Duodenal mucosa (tissue), 2 donors: ENCODE measurements around the gene FGFR3.

ENCODE experiments used
- H3K27ac ChIP-seq: one replicate; pipeline ENCODE4 v1.7.0; 2013; ENCODE audit warnings: low read depth, low read length
- H3K27me3 ChIP-seq, 2 donors: one replicate each; pipeline ENCODE4 v1.7.0; 2013; ENCODE audit warnings: low read length in 2 of 2, control low read depth in 1 of 2; ENCODE audit not compliant: insufficient read depth in 2 of 2, control insufficient read depth in 1 of 2
- H3K36me3 ChIP-seq, 2 donors: one replicate each; pipeline ENCODE4 v1.7.0; 2013; ENCODE audit warnings: low read length in 2 of 2, control low read depth in 1 of 2; ENCODE audit not compliant: insufficient read depth in 2 of 2, control insufficient read depth in 1 of 2
- H3K4me1 ChIP-seq, 2 donors: one replicate each; pipeline ENCODE4 v1.7.0; 2013; ENCODE audit warnings: low read length in 2 of 2, control low read depth in 1 of 2; ENCODE audit not compliant: insufficient read depth in 2 of 2, control insufficient read depth in 1 of 2
- H3K4me3 ChIP-seq, 2 donors: one replicate each; pipeline ENCODE4 v1.7.0; 2013; ENCODE audit warnings: low read length in 2 of 2, low read depth in 1 of 2
- H3K9ac ChIP-seq, 2 donors: one replicate each; pipeline ENCODE4 v1.7.0; 2013; ENCODE audit warnings: low read length in 2 of 2, low read depth in 1 of 2
- H3K9me3 ChIP-seq, 2 donors: one replicate each; pipeline ENCODE4 v1.7.0; 2013; ENCODE audit warnings: low read length in 2 of 2, control low read depth in 1 of 2; ENCODE audit not compliant: control insufficient read depth in 1 of 2

The FGFR3 gene

DNA sequence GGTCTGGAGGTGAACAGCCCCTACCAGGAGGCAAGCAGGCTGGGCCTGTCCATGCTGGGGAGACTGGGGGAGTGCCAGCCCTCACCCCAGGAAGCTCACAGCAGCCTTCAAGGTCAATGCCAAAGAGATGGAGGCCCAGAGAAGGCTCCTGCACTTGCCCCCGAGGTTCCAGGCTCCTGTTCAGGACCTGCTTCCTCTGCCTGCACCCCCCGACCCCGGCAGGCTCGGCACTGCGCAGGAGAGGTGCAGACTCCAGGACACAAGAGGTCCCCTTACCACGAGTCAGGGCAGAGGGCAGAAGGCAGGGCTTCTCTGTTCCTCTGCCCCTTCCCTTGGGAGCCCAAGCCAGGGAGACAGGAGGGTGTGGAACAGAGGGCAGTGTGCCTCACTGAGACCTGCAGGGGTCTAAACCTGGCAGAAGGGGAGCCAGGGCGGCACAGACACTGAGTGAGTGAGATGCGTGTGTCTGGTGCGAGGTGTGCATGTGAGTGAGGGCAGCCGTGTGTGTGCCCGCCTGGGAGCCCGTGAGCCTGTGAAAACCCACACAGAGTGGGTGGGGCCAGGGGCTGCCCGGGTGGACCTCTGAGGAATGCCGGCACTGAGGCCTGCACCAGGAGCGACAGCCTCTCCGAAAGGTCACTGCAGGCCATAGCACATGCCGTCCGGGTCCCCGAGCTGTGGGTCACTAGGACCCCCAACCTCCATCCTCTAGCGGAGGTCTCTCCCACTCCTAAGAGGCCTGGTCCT is 30.7 kb upstream of the FGFR3 start:
- Histone ChIP-seq H3K27ac (no peak overlapping the region), H3K9me3 (no peaks in the 10 kb centered on the region), H3K27me3 (peaks cover 9 to 21% of the 10 kb centered on the region in 2 donors), H3K9ac (no peak overlapping the region), H3K4me3 (no peak overlapping the region), H3K4me1 (peaks cover 0 to 4% of the 10 kb centered on the region in 2 donors), H3K36me3 (no peaks in the 10 kb centered on the region)

DNA sequence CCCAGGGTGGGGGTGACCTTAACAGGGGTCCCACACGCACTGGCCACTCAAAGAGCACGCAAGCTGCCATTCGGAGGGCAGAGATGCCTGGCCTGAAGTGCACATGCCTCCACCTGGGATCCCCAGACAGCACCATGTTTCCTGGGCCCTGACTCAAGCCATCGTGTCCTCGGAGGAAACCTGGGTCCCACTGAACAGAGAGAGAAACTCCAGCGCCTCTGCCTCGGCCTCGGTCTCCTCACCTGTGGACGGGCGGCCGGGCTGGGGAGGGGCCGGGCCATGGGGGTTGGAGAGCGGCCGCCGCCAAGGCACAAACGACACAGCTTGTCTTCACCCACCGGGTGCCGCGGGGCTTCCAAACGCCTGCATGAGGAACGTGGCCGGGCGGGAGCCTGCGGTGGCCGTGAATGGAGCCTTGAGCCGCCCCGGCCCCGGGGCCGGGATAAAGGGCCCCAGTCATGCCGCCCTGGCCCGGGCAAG is 30.0 kb upstream of the FGFR3 start:
- peaks cover 0 to 4% of the 10 kb centered on the region in 2 donors for H3K4me1 ChIP-seq
- no peaks in the 10 kb centered on the region for H3K36me3 ChIP-seq
- H3K9me3 ChIP-seq = no peaks in the 10 kb centered on the region
- H3K27ac ChIP-seq = no peak overlapping the region
- no peak overlapping the region for H3K4me3 ChIP-seq
- H3K27me3 ChIP-seq = peaks cover 11 to 22% of the 10 kb centered on the region in 2 donors
- H3K9ac ChIP-seq = no peak overlapping the region

DNA sequence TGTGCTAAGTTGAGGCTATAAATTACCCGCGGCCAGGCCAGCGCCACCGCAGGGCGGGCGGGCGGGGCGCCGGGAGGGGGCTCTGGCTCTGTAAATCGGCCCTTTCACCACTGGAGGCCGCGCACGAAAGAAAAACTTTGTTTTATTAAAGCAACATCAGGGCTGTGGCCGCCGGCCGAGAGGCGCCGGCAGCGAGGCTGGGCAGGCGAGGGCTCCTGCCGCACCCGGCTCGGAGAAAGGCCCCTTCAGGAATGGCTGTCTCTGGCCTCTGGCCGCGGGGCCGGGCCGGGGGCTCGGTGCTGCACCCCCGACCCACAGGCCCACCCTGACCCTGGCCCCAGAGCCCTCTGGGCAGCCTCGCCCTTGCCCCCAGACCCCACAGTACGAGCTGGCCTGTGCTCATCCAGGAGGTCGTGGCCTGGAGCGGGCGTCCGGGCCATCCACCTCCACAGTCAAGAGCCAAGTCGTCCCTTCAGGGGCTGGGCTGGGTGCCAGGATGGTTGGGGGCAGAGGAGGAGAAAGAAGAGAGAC is 29.5 kb upstream of the FGFR3 start:
- no peak overlapping the region for H3K9ac ChIP-seq
- H3K4me3 ChIP-seq = no peak overlapping the region
- H3K4me1 ChIP-seq = peaks cover 0 to 4% of the 10 kb centered on the region in 2 donors
- H3K9me3 ChIP-seq = no peaks in the 10 kb centered on the region
- H3K27ac ChIP-seq = no peak overlapping the region
- peaks cover 16 to 27% of the 10 kb centered on the region in 2 donors for H3K27me3 ChIP-seq
- no peaks in the 10 kb centered on the region for H3K36me3 ChIP-seq

DNA sequence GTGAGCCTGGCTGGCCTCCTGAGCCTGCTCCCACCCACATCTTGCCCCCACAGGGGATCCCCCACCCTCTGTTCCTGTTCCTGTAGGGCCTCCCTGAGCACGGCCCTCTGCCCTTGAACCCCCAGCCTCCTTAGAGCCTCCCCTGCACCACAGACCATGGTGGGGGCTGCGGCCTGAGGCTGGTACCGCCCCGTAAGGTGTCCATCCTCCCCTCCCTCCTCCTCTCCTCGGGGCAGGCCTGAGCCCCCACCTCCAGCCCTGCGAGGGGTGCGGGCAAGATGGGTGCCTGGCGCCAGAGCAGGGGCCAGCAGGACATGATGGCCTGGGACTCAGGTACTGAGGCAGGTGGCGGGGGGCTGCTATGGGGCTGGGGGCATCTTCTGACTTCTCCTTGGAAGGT is 28.4 kb upstream of the FGFR3 start:
- Histone ChIP-seq H3K9me3 (no peaks in the 10 kb centered on the region), H3K4me1 (peaks cover 0 to 4% of the 10 kb centered on the region in 2 donors), H3K4me3 (no peak overlapping the region), H3K9ac (no peak overlapping the region), H3K36me3 (no peaks in the 10 kb centered on the region), H3K27ac (no peak overlapping the region), H3K27me3 (peaks cover 22 to 36% of the 10 kb centered on the region in 2 donors)

DNA sequence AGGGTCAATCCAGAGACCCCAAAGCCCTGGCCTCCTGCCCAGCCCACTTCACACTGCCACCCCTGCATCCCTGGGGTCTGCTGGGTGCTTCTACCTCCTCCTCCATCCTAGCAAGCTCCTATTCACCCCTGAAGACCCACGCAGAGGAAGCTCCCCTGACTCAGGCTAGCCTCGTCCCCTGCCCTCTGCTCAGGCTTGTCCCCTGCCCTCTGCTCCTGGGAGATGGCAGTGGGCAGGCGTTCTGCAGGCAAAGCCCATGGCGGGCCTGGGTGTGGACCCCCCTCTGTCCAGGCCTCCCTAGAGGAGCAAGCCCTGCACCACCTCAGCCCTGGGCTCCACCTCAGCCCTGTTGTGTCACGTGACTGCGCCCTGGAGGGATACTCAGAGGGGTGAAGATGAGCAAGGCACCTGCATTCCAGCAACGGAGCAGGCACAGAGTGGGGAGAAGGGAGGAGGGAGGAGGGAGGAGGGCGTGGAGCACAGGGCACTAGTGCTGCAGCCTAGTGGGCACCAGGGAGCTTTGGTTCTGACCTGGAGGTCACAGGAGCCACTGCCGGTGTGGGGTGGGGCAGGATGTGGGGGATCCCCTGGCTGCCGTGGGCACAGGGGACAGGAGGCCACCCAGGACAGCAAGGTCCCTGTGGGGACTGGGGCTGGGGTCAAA is 27.6 kb upstream of the FGFR3 start:
- Histone ChIP-seq H3K27me3 (peaks cover 28 to 40% of the 10 kb centered on the region in 2 donors), H3K4me3 (no peak overlapping the region), H3K27ac (no peak overlapping the region), H3K9ac (no peak overlapping the region), H3K9me3 (no peaks in the 10 kb centered on the region), H3K4me1 (peaks cover 0 to 4% of the 10 kb centered on the region in 2 donors), H3K36me3 (no peaks in the 10 kb centered on the region)

DNA sequence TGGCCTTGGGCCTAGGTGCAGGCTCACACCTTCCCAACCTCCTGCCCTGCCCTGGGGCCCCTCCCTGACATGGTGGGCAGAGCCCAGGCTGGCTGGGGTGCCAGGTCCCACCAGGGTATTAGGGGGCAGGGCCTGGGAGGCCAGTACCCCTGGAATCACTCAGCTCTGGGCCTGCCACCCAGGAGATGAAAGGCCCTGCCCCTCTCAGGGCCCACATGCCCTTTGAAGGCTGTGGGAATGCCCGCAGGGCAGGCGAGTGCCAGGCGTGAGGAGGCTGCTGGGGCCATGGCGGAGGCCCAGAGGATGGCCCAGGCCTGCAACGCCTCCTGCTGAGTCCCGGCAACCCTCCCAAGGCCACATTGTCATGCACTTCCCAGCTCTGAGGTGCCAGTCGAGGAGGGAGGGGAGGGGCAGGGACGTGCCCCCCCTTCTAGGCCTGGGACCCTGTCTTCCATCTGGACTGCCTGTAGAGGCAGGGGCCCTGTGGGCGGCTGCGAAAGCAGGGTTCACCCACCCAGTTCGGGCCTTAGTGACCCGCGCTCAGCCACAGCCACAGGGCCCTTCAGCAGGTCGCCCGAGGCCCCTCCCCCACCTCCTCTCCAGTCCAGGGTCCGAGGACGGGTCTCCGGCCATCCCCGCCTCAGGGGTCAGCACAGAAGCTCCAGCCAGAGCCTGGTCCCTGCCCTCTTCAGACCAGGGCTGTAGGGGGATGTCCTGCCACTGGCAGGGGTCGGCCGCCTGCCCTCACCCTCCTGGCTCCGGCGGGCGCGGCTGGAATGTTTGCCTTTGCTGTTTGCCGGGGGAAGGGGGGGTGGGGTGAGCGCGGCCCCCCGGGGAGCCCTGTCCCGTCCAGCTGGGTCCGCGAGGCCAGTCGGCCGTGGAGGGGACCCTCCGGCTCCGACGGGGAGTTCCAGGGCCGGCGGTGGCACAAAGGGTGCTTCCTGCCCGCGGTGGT is 26.7 kb upstream of the FGFR3 start:
- Histone ChIP-seq H3K9me3 (no peaks in the 10 kb centered on the region), H3K27me3 (peaks cover 33 to 47% of the 10 kb centered on the region in 2 donors), H3K27ac (no peak overlapping the region), H3K4me1 (peaks cover 0 to 4% of the 10 kb centered on the region in 2 donors), H3K4me3 (no peak overlapping the region), H3K36me3 (no peaks in the 10 kb centered on the region), H3K9ac (no peak overlapping the region)

DNA sequence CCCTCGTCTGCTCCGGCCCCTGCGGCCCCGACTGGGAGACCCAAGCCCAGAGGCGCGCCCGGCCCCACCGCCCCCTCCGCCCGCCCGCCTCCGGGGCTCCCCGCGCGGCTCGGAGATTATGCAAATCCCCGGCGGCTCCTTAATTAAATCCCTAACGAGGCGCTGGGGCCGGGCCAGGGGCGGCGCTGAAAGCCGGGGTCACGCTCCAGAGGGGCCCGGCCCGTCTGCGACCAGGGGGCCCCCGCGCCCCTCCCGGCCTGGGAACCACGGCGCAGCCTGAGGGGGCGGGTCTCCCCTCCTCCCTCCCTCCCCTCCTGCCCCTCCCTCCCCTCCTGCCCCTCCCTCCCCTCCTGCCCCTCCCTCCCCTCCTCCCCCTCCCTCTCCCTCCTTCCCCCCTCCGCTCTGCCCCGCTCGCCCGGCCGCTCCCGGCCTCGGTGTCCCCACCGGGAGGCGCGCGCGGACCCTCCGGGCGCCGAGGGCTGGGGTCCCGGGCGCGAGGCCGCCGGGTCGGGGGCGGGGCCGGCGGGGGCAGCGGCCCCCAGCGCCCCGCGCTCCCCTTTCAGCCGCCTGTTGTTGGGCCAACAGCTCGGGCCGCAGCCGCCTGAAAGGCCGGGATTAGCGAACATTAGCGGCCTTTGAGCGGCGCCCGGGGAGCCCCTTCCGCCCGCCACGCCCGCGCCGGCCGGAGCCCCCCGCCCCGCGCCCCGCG is 25.9 kb upstream of the FGFR3 start:
- H3K4me1 ChIP-seq = peaks cover 0 to 4% of the 10 kb centered on the region in 2 donors
- H3K9ac ChIP-seq = no peak overlapping the region
- no peak overlapping the region for H3K4me3 ChIP-seq
- H3K27me3 ChIP-seq = peaks cover 33 to 49% of the 10 kb centered on the region in 2 donors
- no peaks in the 10 kb centered on the region for H3K9me3 ChIP-seq
- no peaks in the 10 kb centered on the region for H3K36me3 ChIP-seq
- H3K27ac ChIP-seq = no peak overlapping the region

DNA sequence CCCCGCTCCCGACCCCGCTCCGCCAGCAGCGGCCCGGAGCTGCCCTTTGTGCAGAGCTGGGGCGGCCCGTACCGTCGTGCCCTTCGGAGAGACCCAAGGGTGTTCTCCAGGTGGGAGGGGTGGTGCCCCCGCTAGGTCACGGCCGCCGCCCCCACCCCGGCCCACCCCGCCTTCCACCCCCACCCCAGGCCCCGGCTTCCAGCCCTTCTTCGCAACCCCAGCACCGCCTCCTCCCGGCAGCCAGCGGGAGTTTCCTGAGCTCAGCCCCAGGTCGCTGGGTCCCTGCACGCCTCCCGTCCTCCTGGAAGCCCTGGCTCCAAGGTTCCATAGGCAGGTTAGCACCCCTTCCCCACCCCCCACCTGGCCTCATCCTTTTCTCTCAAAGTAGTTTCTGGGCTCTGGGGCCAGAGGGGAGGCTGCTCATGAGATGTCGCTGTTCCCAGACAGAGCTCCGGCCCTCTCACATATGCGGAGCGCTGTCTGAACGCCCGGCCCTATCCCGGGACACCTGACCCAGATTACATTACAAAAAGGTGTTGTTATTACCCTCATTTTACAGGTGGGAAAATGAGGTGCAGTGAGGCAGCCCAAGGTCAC is 25.2 kb upstream of the FGFR3 start:
- H3K27ac ChIP-seq = no peak overlapping the region
- H3K9ac ChIP-seq = no peak overlapping the region
- H3K27me3 ChIP-seq = peaks cover 28 to 46% of the 10 kb centered on the region in 2 donors
- H3K9me3 ChIP-seq = no peaks in the 10 kb centered on the region
- peaks cover 0 to 4% of the 10 kb centered on the region in 2 donors for H3K4me1 ChIP-seq
- no peaks in the 10 kb centered on the region for H3K36me3 ChIP-seq
- no peak overlapping the region for H3K4me3 ChIP-seq
